Activated CD8-positive, alpha-beta T cell treated with anti-CD3 and anti-CD28 coated beads, Interleukin-2, amount 10 ng/mL, durations not matched to agents 7 days and 5 days (primary cell): ENCODE measurements around the gene PARP8. TPM values are rescaled to one million over a fixed set of nuclear protein-coding genes. Genes with fewer than 3 reads are reported as not detected.
"Not testable (repeated sequence)": the region's sequence is repeated elsewhere in the genome, so short reads cannot be mapped to it uniquely, and the experiment has no call there.

Source experiments
- ATAC-seq: fragments of 150-1000 bp; cut with Tn5 transposase; one replicate; pipeline ENCODE4 v1.10.0; 2021; ENCODE audit warnings: moderate library complexity
- CTCF ChIA-PET: fragments of 350-600 bp; sonication (Branson Sonifier 250); formaldehyde crosslinking; loops from one replicate; lab custom pipeline; 2021; ENCODE audit warnings: antibody characterized with exemption; lab: Charles Lee
- POLR2A ChIA-PET: fragments of 350-600 bp; sonication (Branson Sonifier 250); formaldehyde crosslinking; loops from one replicate; lab custom pipeline; 2021; ENCODE audit warnings: antibody characterized with exemption; lab: Charles Lee
- DNase-seq: peaks from one replicate; pipeline ENCODE4 v3.0.0-alpha.2; 2020
- H3K27ac Mint-ChIP-seq: one replicate; pipeline ENCODE4 v1.8.0; 2021; ENCODE audit warnings: mild to moderate bottlenecking, mixed read lengths
- H3K27me3 Mint-ChIP-seq: one replicate; pipeline ENCODE4 v1.8.0; 2021; ENCODE audit warnings: low read depth, mixed read lengths
- H3K36me3 Mint-ChIP-seq: one replicate; pipeline ENCODE4 v1.8.0; 2021; ENCODE audit warnings: low read depth, mixed read lengths
- H3K4me1 Mint-ChIP-seq: one replicate; pipeline ENCODE4 v1.8.0; 2021; ENCODE audit warnings: low read depth, mixed read lengths
- H3K4me3 Mint-ChIP-seq: one replicate; pipeline ENCODE4 v1.8.0; 2021; ENCODE audit warnings: mild to moderate bottlenecking, mixed read lengths
- H3K9me3 Mint-ChIP-seq: one replicate; pipeline ENCODE4 v1.8.0; 2022; ENCODE audit warnings: mixed read lengths; ENCODE audit not compliant: insufficient read depth
- total RNA-seq, 2 experiments: library from RNA; stranded (reverse); gene quantifications; one replicate each; pipeline ENCODE4 v1.2.3, GENCODE V29; 2021

The PARP8 gene
- total RNA-seq, 2 experiments from 2014 or later: 78.5 to 80.0 TPM

DNA sequence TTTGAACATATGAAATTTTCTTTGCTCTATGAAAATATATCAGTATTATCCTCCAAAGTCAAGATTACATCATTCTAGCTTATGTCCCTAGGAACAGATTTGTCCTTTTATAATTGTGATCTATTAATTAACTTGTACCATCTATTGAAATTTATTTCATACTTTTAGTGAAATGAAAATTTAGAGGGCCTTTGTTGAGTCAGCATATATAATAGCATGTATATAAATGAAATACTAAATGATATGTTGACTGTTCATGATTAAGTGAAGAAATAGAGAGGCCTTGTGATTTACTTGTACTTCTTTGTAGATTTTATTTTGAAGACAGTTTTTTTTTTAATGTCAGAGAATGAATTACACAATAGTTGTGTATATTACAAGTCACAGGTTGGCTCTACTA, 86.4 kb downstream of the PARP8 start:
- ChIA-PET CTCF (interaction anchor here (1.3 to 1.4 kb wide), 2 partner anchors 28 to 312 kb away, joined by 3 to 5 read pairs; partner anchors contain the start of gene EMB), POLR2A (interaction anchor here (2.1 kb wide), 1 partner anchor 312 kb away, joined by 5 read pairs; the partner anchor contains the start of gene EMB)
- Mint-ChIP-seq H3K36me3 (peaks cover 47% of the 10 kb centered on the region), H3K27ac (no peak overlapping the region), H3K4me1 (peaks cover 30% of the 10 kb centered on the region), H3K4me3 (no peak overlapping the region), H3K27me3 (no peaks in the 10 kb centered on the region), H3K9me3 (no peaks in the 10 kb centered on the region)
- no peak for DNase-seq
- ATAC-seq: no peak

DNA sequence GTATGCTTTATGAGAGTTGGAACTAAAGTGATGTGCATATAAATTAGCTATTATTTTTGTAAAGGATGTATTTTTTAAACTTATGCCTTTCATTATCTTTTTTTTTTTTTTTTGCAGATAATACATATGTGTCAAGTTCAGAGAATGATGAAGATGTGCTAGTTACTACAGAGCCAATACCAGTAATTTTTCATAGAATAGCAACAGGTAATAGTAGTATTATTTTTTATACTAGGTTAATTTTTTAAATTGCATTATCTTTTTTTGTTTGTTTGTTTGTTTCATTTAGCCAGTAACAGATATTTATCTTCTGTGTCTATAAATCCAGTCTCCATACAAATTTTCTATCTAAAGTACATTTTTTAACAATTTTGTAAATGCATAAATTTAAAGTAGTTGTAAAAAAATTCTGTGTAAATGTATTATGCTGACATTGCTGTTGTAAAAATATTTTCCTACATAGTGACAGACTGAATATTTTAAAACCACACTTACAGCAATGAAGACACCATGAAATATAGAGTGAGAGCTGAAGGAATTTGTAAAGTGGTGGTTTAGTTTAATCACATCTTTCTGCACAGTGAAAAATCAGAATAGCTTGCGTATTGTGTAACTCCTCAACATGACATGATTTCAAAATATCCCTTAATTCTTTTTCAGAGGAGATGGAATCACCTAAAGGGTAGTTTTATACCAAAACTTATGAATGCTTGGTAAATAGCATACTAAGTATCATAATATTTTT, 93.3 kb downstream of the PARP8 start:
- POLR2A ChIA-PET: no interaction called here

DNA sequence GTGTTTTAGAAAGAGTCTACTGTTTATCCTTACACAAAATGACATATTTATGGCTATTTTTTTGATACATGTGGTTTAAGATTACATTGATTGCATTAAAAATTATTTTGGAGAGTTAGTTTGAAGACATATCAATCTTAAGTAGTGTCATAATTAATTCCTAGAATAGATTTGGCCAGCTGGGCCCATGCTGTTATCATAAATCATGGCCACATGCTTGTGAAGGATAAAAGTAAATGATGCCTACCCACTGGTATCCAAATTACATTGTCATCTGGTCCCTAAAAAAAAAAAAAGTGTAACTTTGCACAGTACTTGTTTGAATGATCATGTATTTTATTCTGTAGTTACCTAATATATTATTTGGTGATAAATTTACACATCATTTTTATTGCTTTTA, 96.9 kb downstream of the PARP8 start:
- Mint-ChIP-seq H3K4me1 (peaks cover 10% of the 10 kb centered on the region), H3K27ac (no peak overlapping the region), H3K4me3 (no peak overlapping the region), H3K9me3 (no peaks in the 10 kb centered on the region), H3K27me3 (no peaks in the 10 kb centered on the region), H3K36me3 (peaks cover 43% of the 10 kb centered on the region)
- no peak for ATAC-seq
- no peak for DNase-seq
- CTCF ChIA-PET: interaction anchor here (1.2 kb wide), 1 partner anchor 12 kb away, joined by 6 read pairs; no protein-coding TSS in a partner anchor
- POLR2A ChIA-PET: no interaction called here

More for the DNA sequence above, 93.3 kb downstream of the PARP8 start:
- Mint-ChIP-seq H3K4me3 (no peak overlapping the region), H3K9me3 (no peaks in the 10 kb centered on the region), H3K4me1 (peaks cover 2% of the 10 kb centered on the region), H3K27ac (no peak overlapping the region), H3K27me3 (no peaks in the 10 kb centered on the region), H3K36me3 (peaks cover 54% of the 10 kb centered on the region)
- ATAC-seq: no peak
- no peak for DNase-seq
- CTCF ChIA-PET: interaction anchor here (1.1 kb wide), 1 partner anchor 8 kb away, joined by 3 read pairs; no protein-coding TSS in a partner anchor

DNA sequence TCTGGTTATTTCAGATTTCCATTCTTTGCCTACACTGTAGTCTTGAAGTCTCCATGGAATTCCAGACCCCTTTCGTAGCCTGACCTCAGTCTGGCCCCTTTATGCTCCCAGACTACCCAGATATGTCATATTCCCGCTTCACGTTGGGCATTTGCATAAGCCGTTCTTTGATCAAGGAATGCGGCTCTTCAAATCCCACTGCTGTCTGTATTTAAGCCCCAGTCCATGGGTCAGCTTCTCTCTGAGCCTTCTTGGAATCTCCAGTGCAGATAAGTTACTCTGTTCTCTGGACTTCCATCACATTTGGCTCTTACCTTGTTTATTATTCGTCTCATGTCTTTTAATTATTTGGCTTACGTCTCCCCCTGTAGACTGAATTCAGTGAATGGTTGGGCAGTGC, 97.4 kb downstream of the PARP8 start:
- no peak for DNase-seq
- Mint-ChIP-seq H3K27me3 (no peaks in the 10 kb centered on the region), H3K36me3 (peaks cover 48% of the 10 kb centered on the region), H3K4me3 (no peak overlapping the region), H3K4me1 (peaks cover 15% of the 10 kb centered on the region), H3K9me3 (no peaks in the 10 kb centered on the region), H3K27ac (no peak overlapping the region)
- no peak for ATAC-seq
- ChIA-PET CTCF (no interaction called here), POLR2A (no interaction called here)

DNA sequence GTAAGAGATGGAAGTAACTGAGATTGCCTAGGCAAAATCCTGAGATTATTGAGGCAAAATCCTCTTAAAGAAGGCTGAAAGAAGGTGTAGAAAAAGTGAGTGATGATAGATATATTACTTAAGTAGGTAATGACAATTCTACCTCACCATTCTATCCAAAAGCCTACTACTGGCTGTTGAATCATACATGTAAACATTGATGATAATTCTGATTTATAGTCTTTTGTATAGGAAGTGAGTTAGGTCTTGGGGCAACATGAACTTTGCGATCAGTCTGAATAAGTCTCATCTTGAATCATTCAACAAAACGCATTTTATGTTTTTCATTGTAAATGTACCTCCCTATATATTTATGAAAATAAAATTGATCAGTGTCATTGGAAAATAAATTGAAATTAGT, 99.6 kb downstream of the PARP8 start:
- ATAC-seq (no peak), DNase-seq (no peak)
- ChIA-PET POLR2A (no interaction called here), CTCF (interaction anchor here (2.4 kb wide), 1 partner anchor 15 kb away, joined by 6 read pairs; no protein-coding TSS in a partner anchor)
- Mint-ChIP-seq H3K4me1 (peaks cover 19% of the 10 kb centered on the region), H3K36me3 (peaks cover 50% of the 10 kb centered on the region), H3K9me3 (no peaks in the 10 kb centered on the region), H3K27ac (no peak overlapping the region), H3K27me3 (no peaks in the 10 kb centered on the region), H3K4me3 (no peak overlapping the region)

DNA sequence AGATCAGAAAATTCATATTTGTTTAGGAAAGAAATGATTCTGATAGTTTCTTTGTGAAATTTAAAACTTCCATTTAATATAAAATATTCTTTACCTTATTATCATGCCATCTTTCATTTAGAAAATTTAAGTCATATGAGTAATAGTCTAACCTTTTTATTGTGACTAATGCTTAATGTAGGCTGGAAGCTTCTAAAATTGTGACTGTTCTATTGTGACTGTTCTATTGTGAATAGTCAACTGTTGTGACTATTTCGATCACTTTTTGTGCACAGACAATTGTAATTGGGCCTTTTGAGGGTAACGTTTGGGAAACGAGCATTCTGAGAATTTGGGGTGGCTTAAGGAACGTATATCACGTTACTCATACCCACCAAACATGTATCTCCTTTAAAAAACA, 100.0 kb downstream of the PARP8 start:
- H3K36me3 Mint-ChIP-seq: peaks cover 50% of the 10 kb centered on the region
- CTCF ChIA-PET: interaction anchor here (2.2 to 2.4 kb wide), 2 partner anchors 9 to 15 kb away, joined by 4 to 6 read pairs; no protein-coding TSS in a partner anchor
- POLR2A ChIA-PET: no interaction called here
- no peak overlapping the region for H3K4me3 Mint-ChIP-seq
- H3K4me1 Mint-ChIP-seq: peaks cover 19% of the 10 kb centered on the region
- DNase-seq: no peak
- H3K27ac Mint-ChIP-seq: no peak overlapping the region
- ATAC-seq: no peak
- H3K9me3 Mint-ChIP-seq: no peaks in the 10 kb centered on the region
- no peaks in the 10 kb centered on the region for H3K27me3 Mint-ChIP-seq

DNA sequence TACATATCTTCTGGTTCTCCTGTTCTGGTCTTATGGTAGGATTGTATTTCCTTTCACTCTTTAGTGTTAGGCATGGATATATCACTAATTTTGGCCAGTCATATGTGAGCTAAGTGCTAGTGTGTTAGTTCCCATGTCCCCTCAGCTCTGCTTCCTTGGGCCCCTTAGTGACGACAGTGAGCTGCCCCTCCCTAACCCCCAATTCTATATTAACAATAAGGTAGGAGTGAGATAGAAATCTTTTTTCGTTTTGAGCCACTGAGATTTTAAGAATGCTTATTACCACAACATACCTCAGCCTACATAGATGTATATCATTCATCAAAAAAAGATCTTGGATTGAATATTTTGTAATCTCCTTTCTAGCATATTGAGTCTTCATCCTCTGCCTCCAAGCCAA, 100.5 kb downstream of the PARP8 start:
- ChIA-PET POLR2A (no interaction called here), CTCF (interaction anchor here (2.2 to 2.4 kb wide), 2 partner anchors 10 to 16 kb away, joined by 4 to 6 read pairs; no protein-coding TSS in a partner anchor)
- Mint-ChIP-seq H3K27me3 (no peaks in the 10 kb centered on the region), H3K36me3 (peaks cover 51% of the 10 kb centered on the region), H3K4me3 (no peak overlapping the region), H3K27ac (no peak overlapping the region), H3K9me3 (no peaks in the 10 kb centered on the region), H3K4me1 (peaks cover 19% of the 10 kb centered on the region)
- ATAC-seq (no peak), DNase-seq (no peak)

DNA sequence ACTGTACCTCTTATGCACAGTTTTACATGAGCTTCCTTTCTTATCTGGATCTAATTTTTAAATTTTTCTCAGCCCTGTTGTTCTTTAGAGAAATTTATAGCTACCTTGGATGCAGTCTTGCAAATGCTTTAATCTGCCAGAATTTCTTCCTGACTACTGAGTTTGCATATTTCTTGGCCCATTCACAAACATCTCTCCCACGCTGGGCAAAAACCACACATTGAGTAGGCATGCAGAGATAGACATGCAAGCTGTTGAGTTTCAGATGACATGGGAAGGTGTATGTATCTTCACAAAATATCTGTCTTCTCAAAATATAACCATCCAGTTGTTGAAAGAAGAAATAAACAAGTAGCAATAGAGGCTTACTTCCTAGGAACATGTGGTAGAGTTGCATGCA, 101.2 kb downstream of the PARP8 start:
- Mint-ChIP-seq H3K27me3 (no peaks in the 10 kb centered on the region), H3K4me1 (peaks cover 19% of the 10 kb centered on the region), H3K27ac (no peak overlapping the region), H3K36me3 (peaks cover 54% of the 10 kb centered on the region), H3K9me3 (no peaks in the 10 kb centered on the region), H3K4me3 (no peak overlapping the region)
- ChIA-PET POLR2A (interaction anchor here (0.5 kb wide), 1 partner anchor 102 kb away, joined by 3 read pairs; no protein-coding TSS in a partner anchor), CTCF (interaction anchor here (2.2 to 2.4 kb wide), 2 partner anchors 11 to 16 kb away, joined by 4 to 6 read pairs; no protein-coding TSS in a partner anchor)
- ATAC-seq (no peak), DNase-seq (no peak)

DNA sequence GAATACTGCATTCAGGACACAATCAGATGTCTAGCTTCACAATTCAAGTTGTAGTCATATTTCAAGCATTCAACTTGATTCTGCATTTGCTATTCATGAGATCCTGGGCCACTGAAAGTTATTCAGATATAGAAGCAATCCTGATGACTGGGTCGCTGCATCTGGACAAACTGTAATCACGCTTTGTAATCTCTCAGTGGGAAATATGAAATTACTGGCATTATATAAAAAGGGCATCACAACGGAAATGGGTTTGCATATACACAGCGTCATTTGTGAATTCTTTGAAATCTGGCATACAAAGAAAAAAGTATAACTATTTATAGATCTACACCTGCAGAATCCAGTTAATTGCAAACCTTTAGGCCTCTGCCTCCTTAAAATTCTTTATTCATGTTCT, 102.2 kb downstream of the PARP8 start:
- Mint-ChIP-seq H3K27ac (no peak overlapping the region), H3K9me3 (no peaks in the 10 kb centered on the region), H3K27me3 (no peaks in the 10 kb centered on the region), H3K36me3 (peaks cover 57% of the 10 kb centered on the region), H3K4me3 (no peak overlapping the region), H3K4me1 (peaks cover 19% of the 10 kb centered on the region)
- POLR2A ChIA-PET: no interaction called here
- DNase-seq: no peak
- no peak for ATAC-seq
- CTCF ChIA-PET: interaction anchor here (2.2 kb wide), 1 partner anchor 12 kb away, joined by 4 read pairs; no protein-coding TSS in a partner anchor

DNA sequence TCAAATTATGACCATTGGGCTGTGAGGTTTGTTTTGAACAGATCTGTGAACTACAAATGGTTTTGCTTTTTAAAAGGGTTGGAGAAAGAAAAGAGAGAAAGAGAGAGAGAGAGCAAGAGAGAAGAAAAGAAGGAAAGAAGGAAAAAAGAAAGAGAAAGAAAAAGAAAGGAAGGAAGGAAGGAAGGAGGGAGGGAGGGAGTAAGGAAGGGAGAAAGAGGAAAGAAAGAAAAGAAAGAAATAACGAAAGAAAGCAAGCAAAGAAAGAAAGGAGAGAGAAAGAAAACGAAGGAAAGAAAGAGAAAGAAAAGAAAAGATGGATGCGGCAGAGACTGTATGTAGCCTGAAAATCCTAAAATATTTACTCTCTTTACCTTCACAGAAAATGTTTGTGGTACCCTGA, 104.0 kb downstream of the PARP8 start:
- POLR2A ChIA-PET: no interaction called here
- Mint-ChIP-seq H3K9me3 (no peaks in the 10 kb centered on the region), H3K27ac (no peak overlapping the region), H3K27me3 (no peaks in the 10 kb centered on the region), H3K36me3 (peaks cover 62% of the 10 kb centered on the region), H3K4me3 (no peak overlapping the region), H3K4me1 (peaks cover 19% of the 10 kb centered on the region)
- no peak for ATAC-seq
- no peak for DNase-seq
- CTCF ChIA-PET: no interaction called here

DNA sequence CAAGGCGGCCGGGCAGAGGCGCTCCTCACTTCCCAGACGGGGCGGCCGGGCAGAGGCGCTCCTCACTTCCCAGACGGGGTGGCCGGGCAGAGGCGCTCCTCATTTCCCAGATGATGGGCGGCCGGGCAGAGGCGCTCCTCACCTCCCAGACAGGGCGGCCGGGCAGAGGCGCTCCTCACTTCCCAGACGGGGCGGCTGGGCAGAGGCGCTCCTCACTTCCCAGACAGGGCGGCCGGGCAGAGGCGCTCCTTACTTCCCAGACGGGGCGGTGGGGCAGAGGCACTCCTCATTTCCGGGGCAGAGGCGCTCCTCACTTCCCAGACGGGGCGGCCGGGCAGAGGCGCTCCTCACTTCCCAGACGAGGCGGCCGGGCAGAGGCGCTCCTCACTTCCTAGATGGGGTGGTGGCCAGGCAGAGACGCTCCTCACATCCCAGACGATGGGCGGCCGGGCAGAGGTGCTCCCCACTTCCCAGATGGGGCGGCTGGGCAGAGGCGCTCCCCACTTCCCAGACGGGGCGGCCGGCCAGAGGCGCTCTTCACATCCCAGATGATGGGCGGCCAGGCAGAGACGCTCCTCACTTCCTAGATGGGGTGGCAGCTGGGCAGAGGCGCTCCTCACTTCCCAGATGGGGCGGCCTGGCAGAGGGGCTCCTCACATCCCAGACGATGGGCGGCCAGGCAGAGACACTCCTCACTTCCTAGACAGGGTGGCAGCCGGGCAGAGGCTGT, 108.2 kb downstream of the PARP8 start:
- peaks cover 61% of the 10 kb centered on the region for H3K36me3 Mint-ChIP-seq
- H3K27ac Mint-ChIP-seq, H3K9me3 Mint-ChIP-seq, POLR2A ChIA-PET, H3K4me1 Mint-ChIP-seq, H3K4me3 Mint-ChIP-seq, DNase-seq, ATAC-seq, CTCF ChIA-PET, H3K27me3 Mint-ChIP-seq: not testable (repeated sequence)
